Trophoblast cell (in vitro differentiated cells and primary cell): ENCODE measurements around the gene BSCL2.
A peak's percentile ranks its signal among the peaks of the same experiment; 100 is the strongest.

Experiments used
- DNase-seq, 2 donors: peaks; one replicate each; pipeline ENCODE4 v3.0.0-alpha.2; 2016
- H2AFZ ChIP-seq: 2 replicates; pipeline ENCODE4 v1.6.1; 2013; ENCODE audit warnings: low read length, moderate library complexity, mild to moderate bottlenecking; ENCODE audit not compliant: insufficient read depth, poor library complexity
- H2AK5ac ChIP-seq: 2 replicates; pipeline ENCODE4 v1.6.1; 2013; ENCODE audit warnings: mild to moderate bottlenecking, low read length
- H2BK120ac ChIP-seq: 2 replicates; pipeline ENCODE4 v1.6.1; 2013; ENCODE audit warnings: low read length, mild to moderate bottlenecking, moderate library complexity; ENCODE audit not compliant: insufficient read depth, poor library complexity
- H2BK12ac ChIP-seq: 2 replicates; pipeline ENCODE4 v1.6.1; 2013; ENCODE audit warnings: mild to moderate bottlenecking, low read length, moderate library complexity
- H2BK5ac ChIP-seq: 2 replicates; pipeline ENCODE4 v1.6.1; 2013; ENCODE audit warnings: low read length, low read depth, moderate library complexity, mild to moderate bottlenecking; ENCODE audit not compliant: poor library complexity
- H3K14ac ChIP-seq: 2 replicates; pipeline ENCODE4 v1.6.1; 2013; ENCODE audit warnings: mild to moderate bottlenecking, low read length
- H3K18ac ChIP-seq: 2 replicates; pipeline ENCODE4 v1.6.1; 2013; ENCODE audit warnings: mild to moderate bottlenecking, low read length
- H3K23ac ChIP-seq: 2 replicates; pipeline ENCODE4 v1.6.1; 2013; ENCODE audit warnings: low read length
- H3K27ac ChIP-seq: 2 replicates; pipeline ENCODE4 v1.5.1; 2013; ENCODE audit warnings: low read depth, mild to moderate bottlenecking, inconsistent platforms, low read length, moderate library complexity
- H3K27me3 ChIP-seq: 2 replicates; pipeline ENCODE4 v1.6.1; 2013; ENCODE audit warnings: inconsistent platforms, mild to moderate bottlenecking, low read length, moderate library complexity; ENCODE audit not compliant: insufficient read depth
- H3K36me3 ChIP-seq, 2 experiments: 1 replicate in 1 of 2; 2 replicates in 1 of 2; pipeline ENCODE4 v1.6.1; 2013; ENCODE audit warnings: low read length in 2 of 2, mild to moderate bottlenecking in 2 of 2, moderate library complexity in 1 of 2; ENCODE audit not compliant: insufficient read depth in 2 of 2, control insufficient read depth in 1 of 2
- H3K4ac ChIP-seq: 2 replicates; pipeline ENCODE4 v1.6.1; 2013; ENCODE audit warnings: low read depth, mild to moderate bottlenecking, low read length, moderate library complexity
- H3K4me1 ChIP-seq, 2 experiments: 1 replicate in 1 of 2; 2 replicates in 1 of 2; pipeline ENCODE4 v1.6.1; 2013; ENCODE audit warnings: low read length in 2 of 2, mild to moderate bottlenecking in 2 of 2, moderate library complexity in 1 of 2; ENCODE audit not compliant: insufficient read depth in 2 of 2, control insufficient read depth in 1 of 2
- H3K4me2 ChIP-seq: 2 replicates; pipeline ENCODE4 v1.6.1; 2013; ENCODE audit warnings: inconsistent platforms, mild to moderate bottlenecking, low read length, moderate library complexity
- H3K4me3 ChIP-seq: 2 replicates; pipeline ENCODE4 v1.5.1; 2013; ENCODE audit warnings: mild to moderate bottlenecking, low read depth, low read length, inconsistent platforms
- H3K79me1 ChIP-seq: one replicate; pipeline ENCODE4 v1.6.1; 2013; ENCODE audit warnings: low read length
- H3K79me2 ChIP-seq: 2 replicates; pipeline ENCODE4 v1.6.1; 2013; ENCODE audit warnings: low read length, mild to moderate bottlenecking; ENCODE audit not compliant: control insufficient read depth, insufficient read depth, poor library complexity
- H3K9ac ChIP-seq: 2 replicates; pipeline ENCODE4 v1.6.1; 2013; ENCODE audit warnings: mild to moderate bottlenecking, low read length
- H3K9me3 ChIP-seq: 2 replicates; pipeline ENCODE4 v1.6.1; 2013; ENCODE audit warnings: low read depth, mild to moderate bottlenecking, control low read depth, inconsistent platforms, low read length; ENCODE audit not compliant: insufficient read depth
- H4K12ac ChIP-seq: 2 replicates; pipeline ENCODE4 v1.6.1; 2013; ENCODE audit warnings: low read depth, mild to moderate bottlenecking, low read length, moderate library complexity
- H4K8ac ChIP-seq: 2 replicates; pipeline ENCODE4 v1.6.1; 2013; ENCODE audit warnings: low read depth, mild to moderate bottlenecking, low read length, moderate library complexity
- H4K91ac ChIP-seq: one replicate; pipeline ENCODE4 v1.6.1; 2013; ENCODE audit warnings: low read depth, mild to moderate bottlenecking, low read length, moderate library complexity
- WGBS: extraction: QIAGEN DNeasy Blood & Tissue Kit; methylation state at CpG from one replicate; pipeline ENCODE4 v1.1.7; 2013; ENCODE audit warnings: missing lambda C conversion rate; ENCODE audit not compliant: insufficient read length, insufficient coverage; ENCODE audit errors: extremely low coverage; 5-methylcytosine and 5-hydroxymethylcytosine counted together

Gene BSCL2

DNA sequence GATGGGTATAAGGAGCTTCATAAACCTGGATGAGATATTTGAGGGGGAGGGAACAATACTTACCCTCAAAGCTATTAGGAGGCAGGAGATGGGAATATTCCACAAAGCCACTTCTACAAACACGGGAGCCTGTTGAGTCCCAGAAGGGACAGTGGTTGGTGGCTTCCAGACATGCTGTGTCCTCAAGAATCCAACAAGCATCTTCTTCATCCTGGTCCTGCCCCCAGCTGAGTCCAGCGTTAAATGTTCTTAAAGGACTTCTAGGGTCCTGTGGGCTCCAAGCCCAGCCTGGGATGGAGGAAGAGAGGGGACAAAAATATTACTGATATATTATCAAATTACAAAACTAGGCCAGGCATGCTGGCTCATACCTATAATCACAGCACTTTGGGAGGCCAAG lies 39.8 kb downstream of the BSCL2 start:
- no CpG with 5 or more reads among the region's 2 CpGs for WGBS
- H2BK5ac ChIP-seq, result no peak overlapping the region

DNA sequence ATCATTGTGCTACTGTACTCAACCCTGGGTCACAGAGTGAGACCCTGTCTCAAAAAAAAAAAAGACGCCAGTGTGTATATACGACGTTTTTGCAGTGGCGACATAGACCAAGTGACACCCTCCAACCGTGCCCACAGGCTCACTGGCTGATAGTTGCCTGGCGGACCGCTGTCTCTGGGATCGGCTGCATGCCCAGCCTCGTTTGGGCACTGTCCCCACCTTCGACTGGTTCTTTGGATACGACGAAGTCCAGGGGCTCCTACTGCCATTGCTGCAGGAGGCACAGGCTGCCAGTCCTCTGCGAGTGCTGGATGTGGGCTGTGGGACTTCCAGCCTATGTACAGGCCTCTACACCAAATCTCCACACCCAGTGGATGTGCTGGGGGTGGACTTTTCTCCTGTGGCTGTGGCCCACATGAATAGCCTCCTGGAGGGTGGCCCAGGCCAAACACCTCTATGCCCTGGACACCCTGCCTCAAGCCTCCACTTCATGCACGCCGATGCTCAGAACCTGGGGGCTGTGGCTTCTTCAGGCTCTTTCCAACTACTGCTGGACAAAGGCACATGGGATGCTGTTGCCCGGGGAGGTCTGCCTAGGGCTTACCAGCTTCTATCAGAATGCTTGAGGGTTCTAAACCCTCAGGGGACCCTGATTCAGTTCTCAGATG lies 40.8 kb downstream of the BSCL2 start:
- peak overlapping the region; percentile 93 for H3K4ac ChIP-seq
- no peak overlapping the region for H2BK120ac ChIP-seq
- H2AK5ac ChIP-seq, result no peak overlapping the region
- peak overlapping the region; percentile 0 for H4K12ac ChIP-seq
- H4K91ac ChIP-seq, result peak overlapping the region; percentile 75
- peaks cover 10% of the 10 kb centered on the region in 2 experiments for H3K4me1 ChIP-seq
- no peaks in the 10 kb centered on the region for H3K9me3 ChIP-seq
- peak overlapping the region; percentile 87 for H3K14ac ChIP-seq
- peak overlapping the region; percentile 49 for H3K18ac ChIP-seq
- WGBS, result no CpG with 5 or more reads among the region's 16 CpGs
- H2BK12ac ChIP-seq, result no peak overlapping the region
- H3K36me3 ChIP-seq, result peaks cover 13 to 28% of the 10 kb centered on the region in 2 experiments
- H3K9ac ChIP-seq, result no peak overlapping the region
- DNase-seq, result no peak
- H3K23ac ChIP-seq, result no peak overlapping the region
- no peak overlapping the region for H2AFZ ChIP-seq
- no peak overlapping the region for H3K27ac ChIP-seq
- H3K4me3 ChIP-seq, result peak overlapping the region; percentile 23
- no peak overlapping the region for H2BK5ac ChIP-seq
- H3K4me2 ChIP-seq, result peak overlapping the region; percentile 68
- peaks cover 16% of the 10 kb centered on the region for H3K79me1 ChIP-seq
- no peak overlapping the region for H4K8ac ChIP-seq
- peaks cover 18% of the 10 kb centered on the region for H3K79me2 ChIP-seq
- H3K27me3 ChIP-seq, result no peaks in the 10 kb centered on the region

More for the DNA sequence above, 39.8 kb downstream of the BSCL2 start:
- Histone ChIP-seq H3K4ac (no peak overlapping the region), H4K91ac (no peak overlapping the region), H2BK120ac (no peak overlapping the region), H3K14ac (no peak overlapping the region), H3K23ac (no peak overlapping the region), H3K9ac (no peak overlapping the region), H3K27me3 (no peaks in the 10 kb centered on the region), H3K79me1 (peaks cover 23% of the 10 kb centered on the region), H2AFZ (no peak overlapping the region), H2BK12ac (no peak overlapping the region), H2AK5ac (no peak overlapping the region), H3K18ac (no peak overlapping the region), H3K4me3 (no peak overlapping the region), H3K36me3 (peaks cover 11 to 24% of the 10 kb centered on the region in 2 experiments), H3K4me1 (peaks cover 10 to 12% of the 10 kb centered on the region in 2 experiments), H3K27ac (no peak overlapping the region), H4K12ac (no peak overlapping the region), H3K79me2 (peaks cover 24% of the 10 kb centered on the region), H3K4me2 (no peak overlapping the region), H3K9me3 (no peaks in the 10 kb centered on the region), H4K8ac (no peak overlapping the region)
- no peak for DNase-seq

DNA sequence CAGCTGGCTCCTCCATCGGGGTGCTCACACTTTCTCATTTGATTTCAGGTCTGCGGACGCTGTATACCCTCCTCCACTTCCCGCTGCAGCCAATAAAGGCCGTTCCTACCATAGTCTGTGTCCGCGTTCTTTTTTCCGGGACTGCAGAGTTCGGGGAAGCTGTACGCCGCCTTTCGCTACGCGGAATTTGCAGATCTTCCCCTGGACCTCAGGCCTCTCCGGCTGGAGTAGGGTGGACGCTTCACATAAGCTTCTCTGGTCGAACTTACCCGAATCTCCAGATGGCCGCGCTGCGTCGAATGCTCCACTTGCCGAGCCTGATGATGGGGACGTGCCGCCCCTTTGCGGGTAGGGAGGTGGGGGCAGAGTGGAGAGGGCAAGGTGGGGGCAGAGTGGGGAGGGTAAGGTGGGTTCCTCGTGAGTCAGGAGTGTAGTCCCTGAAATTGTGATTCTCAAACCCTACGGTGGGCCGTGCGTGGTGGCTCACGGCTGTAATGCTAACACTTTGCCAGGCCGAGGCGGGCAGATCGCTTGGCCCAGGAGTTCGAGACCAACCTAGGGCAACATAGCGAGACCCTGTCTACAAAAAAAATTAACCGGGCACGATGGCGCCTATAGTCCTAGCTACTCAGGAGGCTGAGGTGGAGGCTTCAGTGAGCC lies 41.5 kb downstream of the BSCL2 start:
- Histone ChIP-seq H3K4me2 (peak overlapping the region; percentile 68), H3K27ac (peak overlapping the region; percentile 66), H3K23ac (no peak overlapping the region), H3K14ac (peak overlapping the region; percentile 87), H3K27me3 (no peaks in the 10 kb centered on the region), H2AK5ac (peak overlapping the region; percentile 36), H3K4me1 (peaks cover 10% of the 10 kb centered on the region in 2 experiments), H3K36me3 (peaks cover 13 to 28% of the 10 kb centered on the region in 2 experiments), H3K9ac (peak overlapping the region; percentile 82), H4K91ac (peak overlapping the region; percentile 75), H3K79me1 (peaks cover 13% of the 10 kb centered on the region), H3K9me3 (no peaks in the 10 kb centered on the region), H2BK12ac (peak overlapping the region; percentile 16), H3K79me2 (peaks cover 18% of the 10 kb centered on the region), H2BK5ac (peak overlapping the region; percentile 25), H3K18ac (peak overlapping the region; percentile 85), H2BK120ac (peak overlapping the region; percentile 21), H3K4me3 (peak overlapping the region; percentile 85), H4K8ac (peak overlapping the region; percentile 64), H3K4ac (peak overlapping the region; percentile 93), H2AFZ (no peak overlapping the region), H4K12ac (peak overlapping the region; percentile 81)
- WGBS, result no CpG with 5 or more reads among the region's 39 CpGs
- peak; percentile 29 to 55 for DNase-seq

DNA sequence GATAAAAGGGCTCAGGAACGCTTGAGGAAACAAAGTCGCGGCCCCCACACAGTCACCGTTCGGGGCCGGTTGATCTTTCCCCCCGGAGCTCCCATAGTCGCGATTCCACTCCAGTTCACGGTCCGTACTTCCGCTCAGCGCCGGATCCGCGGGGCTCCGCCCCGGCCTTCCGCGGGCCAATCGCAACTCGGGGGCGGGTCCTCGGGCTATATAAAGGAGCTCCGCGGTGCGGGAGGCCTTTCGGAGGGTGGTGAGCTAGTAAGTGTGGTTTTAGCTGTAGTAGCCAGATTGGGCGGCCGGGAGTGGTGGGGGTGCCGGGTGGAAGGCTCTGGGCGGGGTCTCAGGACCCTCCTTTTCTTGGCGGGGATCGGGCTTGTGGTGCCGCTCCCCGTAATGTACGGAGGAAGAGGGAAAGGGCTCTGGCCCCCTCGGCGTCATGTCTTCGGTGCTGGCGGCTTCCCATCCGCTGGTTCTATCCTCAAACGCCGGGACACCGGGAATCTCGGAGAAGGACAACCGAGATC lies 42.1 kb downstream of the BSCL2 start, which contains the start of the genes C11orf98 and CSKMT:
Gene C11orf98, minus strand, starts transcription at position 136 of the 524 bp plus-strand sequence. Its CDS starts 41 bp downstream, at position 95.
Gene CSKMT, plus strand, starts transcription at position 238 of the 524 bp plus-strand sequence. CDS start 568 bp downstream, outside the sequence.
- Histone ChIP-seq H4K8ac (peak within 1 kb of the TSS; percentile 84), H2AK5ac (peak within 1 kb of the TSS; percentile 36), H4K91ac (peak within 1 kb of the TSS; percentile 83), H2AFZ (peak within 1 kb of the TSS; percentile 70), H3K14ac (peak within 1 kb of the TSS; percentile 88), H3K79me1 (peaks cover 13% of the 10 kb centered on the region), H3K18ac (peak within 1 kb of the TSS; percentile 85), H3K23ac (no peak within 1 kb of the TSS), H3K4me1 (peaks cover 10% of the 10 kb centered on the region in 2 experiments), H3K4me2 (peak within 1 kb of the TSS; percentile 68), H3K27me3 (no peaks in the 10 kb centered on the region), H2BK12ac (peak within 1 kb of the TSS; percentile 16), H3K36me3 (peaks cover 13 to 30% of the 10 kb centered on the region in 2 experiments), H4K12ac (peak within 1 kb of the TSS; percentile 81), H3K4ac (peak within 1 kb of the TSS; percentile 93), H3K79me2 (peaks cover 18% of the 10 kb centered on the region), H3K9ac (peak within 1 kb of the TSS; percentile 90), H2BK120ac (peak within 1 kb of the TSS; percentile 54), H3K4me3 (peak within 1 kb of the TSS; percentile 89), H3K27ac (peak within 1 kb of the TSS; percentile 92), H2BK5ac (peak within 1 kb of the TSS; percentile 69), H3K9me3 (no peaks in the 10 kb centered on the region)
- peak; percentile 85 to 95 for DNase-seq
- WGBS, result no CpG with 5 or more reads among the region's 47 CpGs
